PC-3 (cell line): ENCODE results near the gene C19orf25.

Experiments used
- CTCF ChIP-seq: fragments of 300-600 bp; sonication (generic); conservative IDR thresholded peaks from 2 replicates; pipeline ENCODE4 v1.5.1; 2017; ENCODE audit warnings: antibody characterized with exemption, low read depth, mild to moderate bottlenecking, low read length
- EZH2 ChIP-seq: fragments of 300-600 bp; sonication (generic); IDR thresholded peaks from one replicate; pipeline ENCODE4 v1.6.1; 2017; ENCODE audit warnings: antibody characterized with exemption, mild to moderate bottlenecking, low read length; ENCODE audit not compliant: unreplicated experiment
- EZH2phosphoT487 ChIP-seq: fragments of 300-600 bp; sonication (generic); IDR thresholded peaks from 2 replicates; pipeline ENCODE4 v1.6.1; 2018; ENCODE audit warnings: mild to moderate bottlenecking, antibody characterized with exemption, low read length, borderline replicate concordance

- TF ChIP-seq EZH2 (no peak), CTCF (no peak), EZH2phosphoT487 (no peak)
Observed at GRCh38 chr19:1425102-1425837, 53.7 kb downstream of the C19orf25 start.
